ENCODE measurements around the gene RUNX2. TPM values are rescaled to one million over a fixed set of nuclear protein-coding genes. Genes with fewer than 3 reads are reported as not detected.

Gene RUNX2
- total and polyA plus RNA-seq, 10 of the 15 experiments (the other 5 are each of a cell fraction or from before 2014, with no cell fraction given): 0.01 to 0.77 (median 0.15) TPM; not detected in 3

- no peaks in the 10 kb centered on the region for H3K36me3 ChIP-seq (ENCODE audit: control insufficient read depth in 2 of 2, insufficient read depth in 2 of 2, low read length in 1 of 2)
- FAIRE-seq: no peak
- in situ Hi-C loops (cut with MboI) (no loop called here), intact Hi-C loops (cut with micrococcal nuclease; ENCODE audit: unreplicated experiment) (no loop called here)
- H3K79me2 ChIP-seq (ENCODE audit: control insufficient read depth, insufficient read depth, low read length): no peaks in the 10 kb centered on the region
- BruUV-seq (replicated peaks): no TSS peak
- ChIA-PET POLR2A (no interaction called here), RAD21 (ENCODE audit: unreplicated experiment) (no interaction called here), SMC1A (ENCODE audit: uncharacterized antibody, unreplicated experiment) (no interaction called here), CTCF (no interaction called here)
- no peak overlapping the region for H3K4me2 ChIP-seq (ENCODE audit: control insufficient read depth, insufficient read depth)
- no peak for DNase-seq (ENCODE audit: low read depth, low spot score)
- TF ChIP-seq TCF7 (IDR thresholded peaks at IDR 0.05; ENCODE audit: borderline replicate concordance) (no peak), ZNF217 (IDR thresholded peaks at IDR 0.05) (no peak), SUPT20H (IDR thresholded peaks at IDR 0.05; ENCODE audit: borderline replicate concordance, control insufficient read depth, low read depth, low read length) (no peak), JUND (IDR thresholded peaks at IDR 0.05; ENCODE audit: low read depth, low read length) (no peak)
- TF ChIP-seq, protein P1, sequence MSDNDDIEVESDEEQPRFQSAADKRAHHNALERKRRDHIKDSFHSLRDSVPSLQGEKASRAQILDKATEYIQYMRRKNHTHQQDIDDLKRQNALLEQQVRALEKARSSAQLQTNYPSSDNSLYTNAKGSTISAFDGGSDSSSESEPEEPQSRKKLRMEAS (IDR thresholded peaks at IDR 0.05; ENCODE audit: low read depth, low read length): no peak
- H3K27ac ChIP-seq (ENCODE audit: control insufficient read depth, insufficient read depth): no peak overlapping the region
- 56% methylated on average over 2 of the region's 2 CpGs for WGBS (ENCODE audit: insufficient coverage, insufficient replicate concordance, low lambda C conversion rate, missing lambda C conversion rate)
- no peak overlapping the region for H2AFZ ChIP-seq (ENCODE audit: control insufficient read depth, low read depth, low read length)
- H3K4me1 ChIP-seq (ENCODE audit: control insufficient read depth, insufficient read depth, low read length): no peaks in the 10 kb centered on the region
- H3K9ac ChIP-seq (ENCODE audit: control insufficient read depth, insufficient read depth, low read length): no peak overlapping the region
- H4K20me1 ChIP-seq (ENCODE audit: control insufficient read depth, insufficient read depth): no peaks in the 10 kb centered on the region
- H3K27me3 ChIP-seq (replicated peaks in 1 of 2; ENCODE audit: control insufficient read depth in 2 of 2, insufficient read depth in 2 of 2, low read length in 1 of 2): peaks cover 0 to 4% of the 10 kb centered on the region in 2 experiments; a peak in 3 of 4 replicates
- ATAC-seq: no peak
- no peak overlapping the region for H3K4me3 ChIP-seq
- no peaks in the 10 kb centered on the region for H3K9me3 ChIP-seq (replicated peaks; ENCODE audit: control insufficient read depth, insufficient read depth, low read length)
Measured at GRCh38 chr6:45445364-45445748, 117.2 kb downstream of the RUNX2 start.

DNA sequence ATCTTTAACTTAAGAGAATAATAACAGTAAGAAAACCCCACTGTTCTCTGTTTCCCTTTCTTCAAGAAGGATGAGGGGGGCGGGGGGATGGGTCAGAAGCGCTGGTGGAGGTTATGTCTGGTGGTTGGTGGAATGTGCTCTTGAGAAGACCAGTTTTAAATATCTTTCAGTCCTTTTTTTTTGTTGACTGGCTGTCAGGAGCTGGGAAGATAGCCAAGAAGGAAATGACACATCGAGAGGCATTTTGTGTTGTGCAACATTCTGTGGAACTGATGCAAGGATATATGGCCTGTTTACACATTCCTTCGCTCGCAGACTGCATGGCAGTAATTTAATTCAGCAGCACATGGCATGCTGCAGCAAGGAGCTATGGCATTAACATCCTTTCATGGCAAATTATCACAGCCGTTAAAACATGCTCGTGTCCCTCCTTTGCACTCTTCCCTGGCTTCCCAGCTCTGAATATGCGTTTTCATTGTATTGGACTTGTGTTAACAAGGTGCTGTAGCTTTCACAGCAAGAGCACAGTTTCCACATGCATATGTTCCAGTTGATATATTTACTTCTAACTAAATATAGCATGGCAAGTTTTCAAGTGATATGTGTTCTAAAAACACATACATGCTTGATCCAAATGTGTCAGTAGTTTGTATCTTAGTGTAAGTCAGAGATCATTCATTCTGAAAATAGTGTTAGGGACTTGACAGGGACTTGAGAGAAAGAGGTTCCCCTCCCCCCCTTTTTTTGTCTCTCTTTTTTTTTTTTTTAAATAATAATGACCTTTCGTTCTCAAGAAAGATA, 117.8 kb downstream of the RUNX2 start:
- H3K4me2 ChIP-seq (ENCODE audit: control insufficient read depth, insufficient read depth): no peak overlapping the region
- ChIA-PET SMC1A (ENCODE audit: uncharacterized antibody, unreplicated experiment) (no interaction called here), CTCF (no interaction called here), RAD21 (ENCODE audit: unreplicated experiment) (no interaction called here), POLR2A (no interaction called here)
- intact Hi-C loops (cut with micrococcal nuclease; ENCODE audit: unreplicated experiment): no loop called here
- H3K27me3 ChIP-seq (replicated peaks in 1 of 2; ENCODE audit: control insufficient read depth in 2 of 2, insufficient read depth in 2 of 2, low read length in 1 of 2): peaks cover 0 to 4% of the 10 kb centered on the region in 2 experiments; a peak in 3 of 4 replicates
- no peaks in the 10 kb centered on the region for H4K20me1 ChIP-seq (ENCODE audit: control insufficient read depth, insufficient read depth)
- DNase-seq (ENCODE audit: low read depth, low spot score): no peak
- no peak overlapping the region for H2AFZ ChIP-seq (ENCODE audit: control insufficient read depth, low read depth, low read length)
- H3K36me3 ChIP-seq (ENCODE audit: control insufficient read depth in 2 of 2, insufficient read depth in 2 of 2, low read length in 1 of 2): no peaks in the 10 kb centered on the region
- FAIRE-seq: no peak
- WGBS (ENCODE audit: insufficient coverage, insufficient replicate concordance, low lambda C conversion rate, missing lambda C conversion rate): 14% methylated on average over 8 of the region's 9 CpGs
- H3K4me3 ChIP-seq: no peak overlapping the region
- H3K4me1 ChIP-seq (ENCODE audit: control insufficient read depth, insufficient read depth, low read length): no peaks in the 10 kb centered on the region
- in situ Hi-C loops (cut with MboI): no loop called here
- H3K27ac ChIP-seq (ENCODE audit: control insufficient read depth, insufficient read depth): no peak overlapping the region
- no TSS peak for BruUV-seq (replicated peaks)
- no peaks in the 10 kb centered on the region for H3K9me3 ChIP-seq (replicated peaks; ENCODE audit: control insufficient read depth, insufficient read depth, low read length)
- H3K79me2 ChIP-seq (ENCODE audit: control insufficient read depth, insufficient read depth, low read length): no peaks in the 10 kb centered on the region
- ATAC-seq: no peak
- no peak overlapping the region for H3K9ac ChIP-seq (ENCODE audit: control insufficient read depth, insufficient read depth, low read length)
- TF ChIP-seq ZZZ3 (IDR thresholded peaks at IDR 0.05; ENCODE audit: control insufficient read depth, insufficient read length, low read depth): no peak
- no peak for TF ChIP-seq E2F4 (IDR thresholded peaks at IDR 0.05; ENCODE audit: low read depth, low read length)
- TF ChIP-seq, protein P2, sequence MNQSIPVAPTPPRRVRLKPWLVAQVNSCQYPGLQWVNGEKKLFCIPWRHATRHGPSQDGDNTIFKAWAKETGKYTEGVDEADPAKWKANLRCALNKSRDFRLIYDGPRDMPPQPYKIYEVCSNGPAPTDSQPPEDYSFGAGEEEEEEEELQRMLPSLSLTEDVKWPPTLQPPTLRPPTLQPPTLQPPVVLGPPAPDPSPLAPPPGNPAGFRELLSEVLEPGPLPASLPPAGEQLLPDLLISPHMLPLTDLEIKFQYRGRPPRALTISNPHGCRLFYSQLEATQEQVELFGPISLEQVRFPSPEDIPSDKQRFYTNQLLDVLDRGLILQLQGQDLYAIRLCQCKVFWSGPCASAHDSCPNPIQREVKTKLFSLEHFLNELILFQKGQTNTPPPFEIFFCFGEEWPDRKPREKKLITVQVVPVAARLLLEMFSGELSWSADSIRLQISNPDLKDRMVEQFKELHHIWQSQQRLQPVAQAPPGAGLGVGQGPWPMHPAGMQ (IDR thresholded peaks at IDR 0.05; ENCODE audit: borderline replicate concordance): no peak
- TF ChIP-seq BACH1 (IDR thresholded peaks at IDR 0.05; ENCODE audit: borderline replicate concordance): no peak
- no peak for TF ChIP-seq EZH2 (IDR thresholded peaks at IDR 0.05; ENCODE audit: borderline replicate concordance, control insufficient read depth, low read depth, low read length)
- no peak for TF ChIP-seq CBX3 (IDR thresholded peaks at IDR 0.05; ENCODE audit: borderline replicate concordance, low read depth)
- no peak for TF ChIP-seq PAX8 (IDR thresholded peaks at IDR 0.05)
- TF ChIP-seq, protein P3, sequence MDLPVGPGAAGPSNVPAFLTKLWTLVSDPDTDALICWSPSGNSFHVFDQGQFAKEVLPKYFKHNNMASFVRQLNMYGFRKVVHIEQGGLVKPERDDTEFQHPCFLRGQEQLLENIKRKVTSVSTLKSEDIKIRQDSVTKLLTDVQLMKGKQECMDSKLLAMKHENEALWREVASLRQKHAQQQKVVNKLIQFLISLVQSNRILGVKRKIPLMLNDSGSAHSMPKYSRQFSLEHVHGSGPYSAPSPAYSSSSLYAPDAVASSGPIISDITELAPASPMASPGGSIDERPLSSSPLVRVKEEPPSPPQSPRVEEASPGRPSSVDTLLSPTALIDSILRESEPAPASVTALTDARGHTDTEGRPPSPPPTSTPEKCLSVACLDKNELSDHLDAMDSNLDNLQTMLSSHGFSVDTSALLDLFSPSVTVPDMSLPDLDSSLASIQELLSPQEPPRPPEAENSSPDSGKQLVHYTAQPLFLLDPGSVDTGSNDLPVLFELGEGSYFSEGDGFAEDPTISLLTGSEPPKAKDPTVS (IDR thresholded peaks at IDR 0.05; ENCODE audit: low read depth, low read length): no peak
- TF ChIP-seq NBN (IDR thresholded peaks at IDR 0.05): no peak
